Bronchial epithelial cell (primary cell): Measurements from ENCODE around the gene WLS. TPM values are rescaled to one million over a fixed set of nuclear protein-coding genes. Genes with fewer than 3 reads are reported as not detected.
A peak's percentile ranks its signal among the peaks of the same experiment; 100 is the strongest.

Experiments used
- DNase-seq: peaks from one replicate; pipeline ENCODE4 v3.0.0-alpha.2; 2010; ENCODE audit warnings: low read depth
- FAIRE-seq: peaks from 2 replicates; lab custom pipeline; 2011; peaks lifted over from hg19 to GRCh38; lab: Jason Lieb, UNC
- H3K27me3 ChIP-seq: 2 replicates; pipeline ENCODE4 v1.5.1; 2011; ENCODE audit warnings: low read length; ENCODE audit not compliant: control insufficient read depth, insufficient read depth
- H3K36me3 ChIP-seq: 2 replicates; pipeline ENCODE4 v1.5.1; 2011; ENCODE audit warnings: low read length; ENCODE audit not compliant: control insufficient read depth, insufficient read depth
- H3K4me3 ChIP-seq: 2 replicates; pipeline ENCODE4 v1.5.1; 2011; ENCODE audit warnings: mild to moderate bottlenecking, low read depth, low read length, control low read depth
- total RNA-seq: library from RNA; depleted of rRNA; stranded (reverse); fragments of >200 nt; gene quantifications from 2 replicates; pipeline ENCODE4 v1.2.1, GENCODE V29; 2014
- TF ChIP-seq, protein P1 (sequence below): IDR thresholded peaks from 2 replicates; pipeline ENCODE4 v1.5.1; 2011; ENCODE audit warnings: mild to moderate bottlenecking, moderate library complexity, low read length, control low read depth, inconsistent platforms; ENCODE audit not compliant: insufficient read depth, severe bottlenecking

Gene WLS
- total RNA-seq, 1 donor from 2014 or later: 39.8 TPM

DNA sequence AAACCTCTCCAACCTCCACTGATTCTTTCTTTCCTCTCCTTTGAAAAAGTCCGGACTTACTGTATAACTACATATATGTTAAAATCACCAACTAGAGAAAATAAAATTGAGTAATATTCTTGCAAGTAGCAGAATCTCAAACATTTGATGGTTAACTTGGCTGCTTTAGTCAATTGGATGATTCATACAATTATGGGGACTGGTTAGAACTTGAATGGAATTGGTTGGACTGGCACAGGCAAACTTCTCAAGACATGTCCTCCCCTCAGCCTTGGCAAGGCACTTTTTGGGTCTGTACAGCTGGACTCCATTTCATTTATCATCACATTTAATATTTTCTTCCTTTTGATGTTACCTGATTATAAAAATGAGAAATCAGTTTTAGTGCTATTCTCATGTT is 6.5 kb downstream of the WLS start:
- Histone ChIP-seq H3K36me3 (no peaks in the 10 kb centered on the region), H3K27me3 (no peaks in the 10 kb centered on the region), H3K4me3 (no peak overlapping the region)
- FAIRE-seq (no peak), DNase-seq (peak; percentile 95)
- TF ChIP-seq, protein P1, sequence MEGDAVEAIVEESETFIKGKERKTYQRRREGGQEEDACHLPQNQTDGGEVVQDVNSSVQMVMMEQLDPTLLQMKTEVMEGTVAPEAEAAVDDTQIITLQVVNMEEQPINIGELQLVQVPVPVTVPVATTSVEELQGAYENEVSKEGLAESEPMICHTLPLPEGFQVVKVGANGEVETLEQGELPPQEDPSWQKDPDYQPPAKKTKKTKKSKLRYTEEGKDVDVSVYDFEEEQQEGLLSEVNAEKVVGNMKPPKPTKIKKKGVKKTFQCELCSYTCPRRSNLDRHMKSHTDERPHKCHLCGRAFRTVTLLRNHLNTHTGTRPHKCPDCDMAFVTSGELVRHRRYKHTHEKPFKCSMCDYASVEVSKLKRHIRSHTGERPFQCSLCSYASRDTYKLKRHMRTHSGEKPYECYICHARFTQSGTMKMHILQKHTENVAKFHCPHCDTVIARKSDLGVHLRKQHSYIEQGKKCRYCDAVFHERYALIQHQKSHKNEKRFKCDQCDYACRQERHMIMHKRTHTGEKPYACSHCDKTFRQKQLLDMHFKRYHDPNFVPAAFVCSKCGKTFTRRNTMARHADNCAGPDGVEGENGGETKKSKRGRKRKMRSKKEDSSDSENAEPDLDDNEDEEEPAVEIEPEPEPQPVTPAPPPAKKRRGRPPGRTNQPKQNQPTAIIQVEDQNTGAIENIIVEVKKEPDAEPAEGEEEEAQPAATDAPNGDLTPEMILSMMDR: no peak

DNA sequence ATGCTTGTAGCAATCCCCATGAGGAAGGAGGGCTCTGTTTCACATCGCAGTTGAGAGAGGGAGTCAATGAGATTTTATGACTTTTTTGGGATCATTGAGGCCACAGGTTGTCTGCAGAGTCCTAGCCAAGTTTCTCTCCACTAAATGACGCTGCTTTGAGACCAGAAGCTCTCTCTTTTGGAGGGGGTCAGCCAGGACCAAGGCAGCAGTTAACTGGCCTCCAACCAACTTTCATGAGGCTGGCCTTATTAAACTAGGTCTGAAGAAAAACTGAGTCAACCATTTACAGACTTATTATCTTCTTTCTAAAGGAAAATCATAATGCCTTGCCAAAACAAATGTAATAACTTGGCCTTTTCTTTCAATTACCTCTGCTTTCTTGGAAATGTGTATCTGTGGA is 8.6 kb downstream of the WLS start:
- H3K27me3 ChIP-seq: no peaks in the 10 kb centered on the region
- H3K4me3 ChIP-seq: no peak overlapping the region
- TF ChIP-seq, protein P1: no peak
- H3K36me3 ChIP-seq: no peaks in the 10 kb centered on the region
- FAIRE-seq (no peak), DNase-seq (no peak)

DNA sequence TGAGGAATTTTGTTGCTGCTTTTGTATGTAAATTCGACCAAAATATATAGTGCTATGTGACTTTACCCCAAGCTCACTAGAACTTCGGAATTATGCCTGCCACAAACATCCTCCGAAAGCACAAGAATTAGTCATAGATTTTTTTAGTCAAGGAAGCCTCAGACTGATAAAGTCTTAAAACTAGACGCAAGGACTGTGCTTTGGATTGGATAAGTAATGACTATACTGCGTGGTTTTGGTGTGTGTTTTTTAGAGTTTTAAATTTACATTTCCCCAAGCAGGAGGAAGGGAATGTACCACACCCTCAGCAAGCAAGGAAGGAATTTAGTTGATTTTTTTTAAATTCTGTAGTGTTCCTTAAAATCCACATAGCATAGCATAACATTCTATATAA is 10.3 kb downstream of the WLS start:
- no peaks in the 10 kb centered on the region for H3K27me3 ChIP-seq
- no peak overlapping the region for H3K4me3 ChIP-seq
- FAIRE-seq: no peak
- TF ChIP-seq, protein P1: no peak
- DNase-seq: peak; percentile 71
- H3K36me3 ChIP-seq: no peaks in the 10 kb centered on the region

DNA sequence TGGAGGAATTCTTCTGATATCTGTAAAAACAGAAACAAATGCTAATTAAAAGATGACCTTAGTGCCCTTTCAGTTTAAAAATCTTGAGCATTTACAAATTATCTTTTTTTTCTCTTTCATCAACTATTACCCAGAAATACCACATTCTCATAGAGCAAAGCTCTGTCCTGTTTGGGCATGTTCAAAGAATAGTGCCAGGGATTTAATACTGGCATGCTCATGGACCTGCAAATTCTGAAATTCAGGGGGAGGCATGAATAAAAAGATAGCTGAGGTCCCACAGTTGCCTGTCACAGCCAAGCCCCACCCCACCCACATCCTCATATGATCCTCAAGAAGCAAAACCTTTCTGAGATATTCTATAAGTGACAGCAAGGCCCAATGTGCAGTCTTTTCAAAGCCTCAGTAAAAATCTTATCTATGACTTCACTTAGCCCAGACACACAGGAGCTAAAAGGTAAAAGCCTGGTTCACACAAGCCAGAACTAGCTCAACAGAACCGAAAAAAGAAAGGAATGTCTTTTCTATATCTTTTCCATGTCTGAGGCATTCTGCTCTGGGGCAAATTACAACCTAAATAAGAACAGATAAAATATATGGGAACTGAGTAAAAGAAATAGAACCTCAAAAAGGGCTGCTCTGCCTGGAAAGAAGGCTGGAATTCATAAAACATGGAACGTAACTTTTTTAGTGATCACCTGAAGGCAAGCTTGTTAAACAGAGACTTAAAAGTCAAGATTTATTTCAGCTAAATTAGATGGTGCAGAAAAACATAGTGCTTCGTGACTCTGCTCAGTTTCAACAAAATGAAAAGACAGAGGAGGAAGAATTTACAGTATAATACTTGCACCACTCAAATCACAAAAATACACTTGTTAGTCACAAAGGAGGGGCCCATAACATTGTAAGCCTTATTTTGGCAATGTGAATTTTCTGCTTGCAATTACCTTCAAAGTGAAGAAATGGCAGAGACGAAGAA is 11.0 kb downstream of the WLS start:
- Histone ChIP-seq H3K36me3 (no peaks in the 10 kb centered on the region), H3K4me3 (no peak overlapping the region), H3K27me3 (no peaks in the 10 kb centered on the region)
- FAIRE-seq (no peak), DNase-seq (peak; percentile 78)
- TF ChIP-seq, protein P1: no peak

DNA sequence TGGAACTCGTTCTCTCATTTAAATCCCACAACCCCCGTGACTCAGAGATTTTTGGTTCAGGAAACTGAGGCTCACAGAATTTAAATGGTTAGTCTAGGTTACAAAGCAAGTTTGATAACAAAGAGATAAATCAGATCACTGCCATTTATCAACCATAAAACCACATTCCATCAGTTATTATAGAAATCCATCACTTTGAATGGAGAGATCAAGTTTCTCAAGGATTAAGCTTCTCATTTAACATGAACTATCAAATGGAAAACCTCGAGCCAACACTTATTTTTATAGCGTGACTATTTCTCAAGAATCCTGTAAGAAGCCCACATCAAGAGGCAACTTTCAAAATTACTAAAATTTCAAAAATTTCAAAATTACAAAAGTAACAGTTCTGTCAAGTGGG is 11.9 kb downstream of the WLS start:
- Histone ChIP-seq H3K4me3 (no peak overlapping the region), H3K27me3 (no peaks in the 10 kb centered on the region), H3K36me3 (no peaks in the 10 kb centered on the region)
- DNase-seq (no peak), FAIRE-seq (no peak)
- TF ChIP-seq, protein P1: no peak
